Erythroblast (primary cell): ENCODE results near the gene GPS1.
"Not testable (repeated sequence)": the region's sequence is repeated elsewhere in the genome, so short reads cannot be mapped to it uniquely, and the experiment has no call there.

ENCODE experiments used
- DNase-seq, 2 experiments: peaks; one replicate each; lab custom pipeline; 2025; lab: John Stamatoyannopoulos, UW
- GATA1 ChIP-seq: IDR thresholded peaks from 2 replicates; pipeline ENCODE4 v1.6.1; 2011; ENCODE audit warnings: low read depth, mild to moderate bottlenecking, control low read depth, low read length, moderate library complexity
- POLR2A ChIP-seq: IDR thresholded peaks from 2 replicates; pipeline ENCODE4 v1.6.1; 2011; ENCODE audit warnings: mild to moderate bottlenecking, low read length

Gene GPS1

DNA sequence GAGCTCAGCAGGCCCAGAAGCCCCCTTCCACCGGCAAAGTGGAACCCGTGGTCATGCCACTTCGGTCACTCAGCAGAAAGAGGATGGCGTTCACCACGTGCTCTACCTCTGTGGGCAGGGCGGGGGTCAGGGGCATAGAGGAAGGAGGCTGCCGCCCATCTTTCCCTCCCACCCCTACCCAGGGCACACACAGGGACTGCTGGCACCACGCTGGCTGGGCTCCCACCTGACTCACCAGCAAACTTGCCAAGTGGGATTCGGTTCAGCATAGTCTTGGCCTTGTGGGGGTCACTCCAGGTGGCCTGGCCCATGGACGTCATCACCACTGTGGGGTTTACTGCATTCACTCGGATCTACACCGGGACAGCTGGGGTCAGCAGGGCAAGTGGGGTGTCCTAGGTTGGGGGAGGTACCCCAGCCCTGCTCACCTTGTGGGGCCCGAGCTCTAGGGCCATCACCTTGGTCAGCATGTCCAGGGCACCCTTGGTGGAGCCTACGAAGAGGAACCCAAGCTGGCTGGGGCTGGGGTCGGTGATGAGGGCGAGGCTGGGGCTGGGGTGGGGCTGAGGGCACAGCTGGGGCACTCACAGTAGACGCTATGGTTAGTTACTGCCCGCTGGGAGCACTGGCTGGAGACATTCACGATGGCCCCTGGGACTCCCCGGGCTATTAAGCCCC, 15.6 kb upstream of the GPS1 start:
- TF ChIP-seq POLR2A (no peak), GATA1 (no peak)

DNA sequence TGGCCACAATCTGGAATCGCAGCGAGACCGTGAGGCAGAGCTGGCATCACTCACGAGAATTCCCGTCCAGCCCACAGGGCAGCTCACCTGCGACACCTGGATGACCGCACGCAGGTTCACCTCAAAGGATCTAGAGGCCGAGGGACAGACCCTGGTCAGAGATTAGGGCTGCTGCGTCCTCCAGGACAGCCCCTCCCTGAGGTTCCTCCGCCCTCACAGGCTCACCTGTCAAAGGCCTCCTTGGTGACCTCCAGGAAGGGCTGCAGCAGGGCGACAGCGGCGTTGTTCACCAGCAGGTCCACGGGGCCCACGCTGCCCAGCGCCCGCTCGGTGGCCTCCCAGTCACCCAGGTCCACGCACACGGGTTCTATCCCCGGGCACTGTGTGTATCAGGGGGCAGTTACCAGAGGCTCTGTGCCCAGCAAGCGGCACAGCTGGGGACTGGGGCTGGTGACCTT, 15.0 kb upstream of the GPS1 start:
- TF ChIP-seq GATA1 = no peak
- TF ChIP-seq POLR2A = no peak
- peak in 1 of 2 experiments; percentile 50 for DNase-seq

More for the DNA sequence above, 15.6 kb upstream of the GPS1 start:
- no peak for DNase-seq

DNA sequence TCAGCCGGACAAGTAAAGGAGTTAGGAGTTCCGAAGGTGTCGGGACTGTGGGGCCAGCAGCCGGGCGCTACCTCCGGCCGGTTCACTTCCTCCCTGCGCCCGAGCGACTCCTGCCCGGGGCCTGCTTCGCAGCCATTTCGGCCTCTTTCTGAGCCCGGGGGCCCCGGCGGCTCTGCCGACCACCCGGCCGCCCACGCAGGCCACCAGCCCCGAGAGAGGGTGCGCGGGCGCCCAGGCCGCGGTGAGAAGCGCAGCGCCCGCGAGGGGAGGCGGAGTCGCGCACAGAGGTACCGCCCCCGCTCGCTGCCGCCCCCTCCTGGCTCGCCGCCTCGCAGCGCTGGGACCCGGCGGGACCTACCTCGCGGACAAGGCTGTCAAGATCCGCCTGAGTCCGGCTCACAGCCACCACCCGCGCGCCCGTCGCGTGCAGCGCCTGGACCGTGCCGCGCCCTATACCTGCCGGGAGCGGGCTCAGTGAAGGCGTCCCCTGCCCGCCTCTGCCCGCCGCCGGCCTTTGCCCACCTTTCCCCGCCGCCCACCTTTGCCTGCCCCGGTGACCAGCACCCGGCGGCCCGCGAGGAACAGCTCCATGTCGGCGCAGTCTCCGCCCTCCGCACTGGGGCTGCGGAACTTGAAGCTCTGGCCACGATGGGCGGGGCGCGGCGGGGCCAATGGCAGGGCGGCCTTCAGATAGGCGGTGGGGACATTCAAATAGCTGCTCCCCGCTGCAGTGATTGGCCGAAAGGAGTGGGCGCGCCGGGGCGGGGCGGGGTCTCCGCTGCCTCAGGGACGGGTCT, 14.4 kb upstream of the GPS1 start, which contains the start of gene DCXR:
Gene DCXR, minus strand, starts transcription at position 606 of the 797 bp plus-strand sequence. Its CDS starts 15 bp downstream, at position 591.
- peak; percentile 97 to 98 for DNase-seq
- no peak for TF ChIP-seq GATA1
- TF ChIP-seq POLR2A = peak; percentile 90

DNA sequence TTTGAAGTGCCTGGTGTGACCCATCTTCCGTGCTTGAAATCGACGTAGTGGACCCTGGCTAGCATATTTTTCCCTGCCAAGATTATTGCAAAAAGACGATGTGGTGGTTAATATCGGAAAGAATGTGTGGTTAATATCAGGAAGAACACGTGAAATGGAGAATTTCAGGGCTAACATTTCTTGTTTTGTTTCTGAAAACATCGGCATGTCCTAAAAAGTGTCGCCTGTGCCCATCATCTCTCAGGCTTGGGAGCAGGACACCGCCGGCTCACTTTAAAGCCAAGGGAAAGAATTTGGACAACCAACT, 13.9 kb upstream of the GPS1 start:
- DNase-seq = no peak
- TF ChIP-seq POLR2A (no peak), GATA1 (no peak)

DNA sequence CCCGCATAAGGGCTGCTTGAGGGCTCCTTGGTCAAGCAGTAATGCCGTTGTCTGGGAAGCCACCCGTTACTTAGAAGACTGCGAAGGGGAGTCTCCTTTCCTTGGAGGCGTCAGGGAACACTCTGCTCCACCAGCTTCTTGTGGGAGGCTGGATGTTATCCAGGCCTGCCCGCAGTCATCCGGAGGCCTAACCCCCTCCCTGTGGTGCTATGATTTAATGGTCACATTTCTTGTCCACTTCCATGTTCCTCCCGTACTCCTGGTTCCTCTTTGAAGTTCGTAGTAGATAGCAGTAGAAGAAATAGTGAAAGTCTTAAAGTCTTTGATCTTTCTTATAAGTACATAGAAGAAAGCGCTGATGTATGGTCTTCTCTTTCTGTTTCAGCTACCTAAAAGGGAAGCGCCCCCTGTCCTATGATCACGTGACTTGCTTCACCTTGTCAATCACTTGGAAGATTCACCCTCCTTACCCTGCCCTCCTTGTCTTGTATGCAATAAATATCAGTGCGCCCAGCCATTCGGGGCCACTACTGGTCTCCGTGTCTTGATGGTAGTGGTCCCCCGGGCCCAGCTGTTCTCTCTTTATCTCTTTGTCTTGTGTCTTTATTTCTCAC, 12.8 kb upstream of the GPS1 start:
- not testable (repeated sequence) for DNase-seq

DNA sequence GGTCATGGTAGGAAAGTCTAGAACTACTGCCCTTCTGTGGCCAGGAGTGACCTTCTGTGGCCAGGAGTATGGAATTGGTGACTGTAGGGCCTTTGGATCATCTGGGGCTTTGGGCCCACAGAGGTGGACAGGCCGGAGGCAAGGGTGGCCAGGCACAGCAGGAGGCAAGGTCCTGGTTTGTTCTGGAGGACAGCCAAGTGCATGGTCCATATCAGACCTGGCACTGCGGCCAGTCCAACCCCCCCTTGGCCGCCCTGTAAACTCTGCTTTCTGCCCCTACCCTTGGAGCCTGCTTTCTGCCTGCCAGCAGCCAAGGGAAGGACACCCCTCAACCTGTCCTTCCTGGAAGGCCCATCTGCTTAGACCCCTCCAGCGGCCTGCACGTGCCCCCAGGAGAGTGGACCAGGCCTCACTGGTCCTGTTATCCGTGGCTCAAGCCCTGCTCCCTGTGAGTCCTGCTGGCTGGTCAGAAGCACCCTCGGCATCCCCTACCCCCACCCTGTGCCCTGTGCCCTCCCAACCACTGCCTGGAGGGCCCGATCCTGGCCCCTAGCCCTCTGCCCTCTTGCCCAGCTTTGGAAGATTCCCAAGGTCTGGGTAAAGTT, 11.9 kb upstream of the GPS1 start:
- TF ChIP-seq GATA1 = no peak
- no peak for TF ChIP-seq POLR2A
- DNase-seq = no peak

DNA sequence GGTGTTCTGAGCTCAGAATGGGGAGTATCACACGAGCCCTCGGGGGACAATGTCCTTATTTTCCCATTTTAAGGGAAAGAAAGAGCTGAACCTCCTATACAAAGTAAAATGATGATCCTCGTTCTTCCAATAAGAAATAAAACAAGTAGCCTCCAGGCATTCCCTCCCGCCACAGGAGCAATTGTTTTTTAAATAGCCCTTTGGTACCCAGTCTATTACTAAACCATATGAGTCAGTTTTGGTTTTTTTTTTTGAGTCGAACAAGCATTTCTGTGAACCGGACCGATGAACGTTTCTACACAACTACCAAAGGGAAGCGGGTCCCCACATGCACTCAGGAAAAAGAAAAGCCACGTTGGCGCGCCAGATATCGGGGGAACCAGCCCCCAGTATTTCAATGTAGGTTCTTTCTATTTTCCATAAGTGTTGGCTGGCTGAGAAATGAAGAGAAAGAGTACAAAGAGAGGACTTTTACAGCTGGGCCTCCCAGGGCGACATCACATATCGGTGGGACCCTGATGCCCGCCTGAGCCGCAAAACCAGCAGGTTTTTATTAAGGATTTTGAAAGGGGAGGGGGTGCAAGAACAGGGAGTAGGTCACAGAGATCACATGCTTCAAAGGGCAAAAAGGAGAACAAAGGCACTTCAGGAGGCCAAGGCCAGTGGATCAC, 10.4 kb upstream of the GPS1 start:
- no peak for DNase-seq
- TF ChIP-seq POLR2A (no peak), GATA1 (no peak)

DNA sequence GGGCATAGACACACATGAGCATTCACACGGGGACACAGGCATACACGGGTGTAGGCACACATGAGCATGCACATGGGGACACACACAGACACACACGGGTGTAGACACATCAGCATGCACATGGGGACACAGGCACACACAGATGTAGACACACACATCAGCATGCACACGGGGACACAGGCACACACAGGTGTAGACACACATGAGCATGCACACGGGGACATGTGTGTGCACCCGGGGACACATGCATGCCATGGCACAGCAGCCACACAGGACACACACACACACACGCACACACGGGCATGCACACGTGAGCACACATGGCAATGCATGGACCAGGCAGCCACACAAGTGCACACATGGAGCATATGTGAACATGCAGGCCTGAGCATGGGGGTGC, 9.0 kb upstream of the GPS1 start:
- DNase-seq = no peak
- no peak for TF ChIP-seq GATA1
- TF ChIP-seq POLR2A = no peak

DNA sequence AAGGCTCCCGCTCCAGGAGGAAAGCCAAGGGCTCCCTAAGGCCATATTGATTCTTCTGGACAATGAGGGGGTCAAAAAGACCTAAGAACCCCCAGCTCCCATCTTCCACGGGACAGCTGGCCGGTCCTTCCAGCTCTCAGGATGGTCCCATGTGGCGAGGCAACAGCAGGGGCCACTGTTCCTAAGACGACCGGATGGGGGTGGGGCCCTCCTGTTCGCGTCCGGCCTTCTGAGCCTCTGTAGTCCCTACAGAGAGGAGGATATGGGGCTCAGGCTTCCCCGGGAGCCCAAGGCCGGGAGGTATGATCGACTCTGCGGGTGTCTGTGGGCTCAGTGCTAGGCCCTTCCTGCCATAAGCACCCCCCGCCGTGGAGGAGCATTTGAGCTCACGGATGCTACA, 8.2 kb upstream of the GPS1 start:
- no peak for DNase-seq
- TF ChIP-seq POLR2A (no peak), GATA1 (no peak)

DNA sequence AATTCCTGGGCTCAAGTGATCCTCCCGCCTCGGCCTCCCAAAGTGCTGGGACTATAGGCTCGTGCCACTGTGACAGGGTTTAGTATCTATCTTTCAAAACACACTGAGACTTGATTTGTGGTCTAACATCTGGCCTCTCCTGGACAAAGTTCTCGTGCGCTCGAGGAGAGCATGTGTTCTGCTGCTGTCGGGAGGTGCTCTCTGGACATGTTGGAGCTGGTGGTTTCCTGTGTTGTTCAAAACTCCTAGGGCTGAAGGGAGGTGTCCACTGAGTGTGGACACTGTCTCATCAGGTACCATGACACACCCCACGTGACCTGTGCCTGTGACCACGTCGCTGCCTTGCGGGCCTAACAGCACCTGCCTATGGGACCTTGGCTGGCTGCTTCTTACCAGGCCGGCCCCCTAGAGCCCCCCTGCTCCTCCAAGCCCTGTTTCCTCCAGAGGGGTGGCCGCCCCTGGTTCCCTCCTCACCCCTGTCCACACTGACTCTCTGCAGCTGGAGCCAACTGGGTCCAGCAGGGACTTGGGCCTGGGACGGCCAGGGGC, 5.7 kb upstream of the GPS1 start:
- TF ChIP-seq POLR2A (no peak), GATA1 (no peak)
- DNase-seq = no peak

DNA sequence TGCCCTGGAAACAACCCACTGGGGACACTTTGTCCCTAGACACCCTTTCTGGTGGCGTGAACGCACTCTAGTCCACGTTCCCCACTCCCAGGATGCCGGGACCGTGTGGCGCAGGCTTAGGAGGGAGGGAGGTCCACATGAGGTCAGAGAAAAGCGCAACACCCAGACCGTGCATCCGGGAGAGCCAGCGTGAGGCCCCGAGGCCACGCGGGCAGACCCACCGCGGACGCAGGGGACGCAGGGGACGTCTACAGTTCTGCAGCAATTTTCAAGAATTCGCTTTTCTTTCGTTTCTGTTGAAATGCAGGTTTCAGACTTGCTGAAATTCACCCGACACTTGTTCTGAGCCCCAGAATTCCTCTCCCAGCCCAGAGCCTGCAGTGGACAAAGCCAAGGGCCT, 4.8 kb upstream of the GPS1 start:
- DNase-seq = no peak
- TF ChIP-seq GATA1 = no peak
- no peak for TF ChIP-seq POLR2A

DNA sequence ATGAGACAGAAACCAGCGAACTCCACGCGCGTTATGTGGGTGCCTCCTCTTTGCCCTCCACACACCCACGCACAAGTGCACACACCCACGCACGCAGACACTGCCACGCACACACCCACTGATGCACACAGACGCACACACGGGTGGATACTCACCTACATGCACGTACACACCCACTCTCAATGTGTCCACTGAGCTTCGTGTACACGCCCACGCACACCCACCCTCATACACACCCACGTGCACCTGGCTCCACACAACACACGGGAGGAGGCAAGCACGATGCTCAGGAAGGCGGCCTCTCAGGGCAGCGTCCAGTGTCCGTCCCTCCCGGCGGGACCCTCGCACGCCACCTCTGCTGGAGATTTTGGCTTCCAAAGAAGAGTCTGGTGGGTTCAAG, 4.3 kb upstream of the GPS1 start:
- no peak for DNase-seq
- TF ChIP-seq POLR2A (no peak), GATA1 (no peak)

DNA sequence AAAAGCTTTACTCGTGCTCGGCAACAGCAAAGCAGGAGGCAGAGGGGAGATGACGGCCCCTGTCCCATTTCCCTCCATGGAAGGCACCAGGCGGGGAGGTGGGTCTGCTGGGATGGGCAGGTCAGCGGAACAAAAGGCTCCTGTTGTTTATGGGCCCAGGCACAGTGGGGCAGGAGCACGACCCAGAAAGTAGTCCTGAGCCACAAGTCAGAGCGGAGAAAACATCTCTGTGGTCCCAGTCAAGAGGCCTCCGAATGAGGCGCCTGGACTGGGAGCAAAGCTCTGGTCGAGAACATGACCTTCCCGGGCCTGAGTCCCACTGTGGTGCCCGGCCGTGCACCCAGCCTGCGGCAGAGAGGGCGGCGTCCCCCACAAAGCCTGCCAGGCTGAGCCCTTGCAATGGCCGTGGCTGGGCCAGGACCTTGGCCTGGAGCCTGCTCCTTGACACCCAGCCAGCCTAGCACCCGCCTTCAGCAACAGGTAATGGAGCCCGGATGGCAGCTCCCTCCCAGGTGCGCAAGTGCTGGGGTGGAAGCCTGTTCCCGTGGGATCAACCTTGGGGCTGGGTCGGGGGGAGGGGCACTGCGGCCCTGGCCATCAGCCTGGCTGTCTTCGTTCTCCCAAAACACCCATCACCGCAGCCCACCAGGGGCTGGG, 3.7 kb upstream of the GPS1 start:
- no peak for TF ChIP-seq POLR2A
- no peak for TF ChIP-seq GATA1
- no peak for DNase-seq

DNA sequence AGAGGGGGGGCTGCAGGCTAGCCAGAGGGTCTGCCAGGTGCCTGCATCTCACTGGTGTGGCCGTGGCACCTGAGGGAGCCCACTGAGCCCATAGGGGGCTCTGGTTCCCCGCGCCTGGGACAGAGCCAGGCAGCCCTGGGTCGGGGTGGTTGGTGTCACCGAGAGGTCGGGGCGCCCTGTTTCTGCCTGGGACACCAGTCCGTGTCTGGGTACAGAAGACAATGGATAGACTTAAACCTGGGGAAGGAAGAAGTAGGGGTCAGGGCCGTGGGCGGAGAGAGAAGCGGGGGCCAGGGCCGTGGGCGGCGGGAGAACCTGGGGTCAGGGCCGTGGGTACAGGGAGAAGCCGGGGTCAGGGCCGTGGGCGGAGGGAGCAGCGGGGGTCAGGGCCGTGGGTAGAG, 3.1 kb upstream of the GPS1 start:
- TF ChIP-seq POLR2A (no peak), GATA1 (no peak)

More for the DNA sequence above, 3.1 kb upstream of the GPS1 start:
- no peak for DNase-seq
